GM18499 (cell line): ENCODE results near the gene GHRL.

Experiments used
- ATAC-seq: cut with Tn5 transposase; IDR thresholded peaks from one replicate; pipeline ENCODE4 v1.9.1; 2021; ENCODE audit warnings: moderate number of reproducible peaks; ENCODE audit not compliant: insufficient read depth, unreplicated experiment

The GHRL gene

GRCh38 chr3:10328460-10329071, 35.8 kb upstream of the GHRL start:
- no peak for ATAC-seq

GRCh38 chr3:10327592-10327991, 34.8 kb upstream of the GHRL start:
- no peak for ATAC-seq

- no peak for ATAC-seq
Observed at GRCh38 chr3:10322352-10322710, 29.6 kb upstream of the GHRL start.

- ATAC-seq = no peak
Observed at GRCh38 chr3:10321630-10322351, 29.0 kb upstream of the GHRL start.

- no peak for ATAC-seq
Observed at GRCh38 chr3:10320320-10320677, 27.6 kb upstream of the GHRL start.

GRCh38 chr3:10319804-10320203, 27.1 kb upstream of the GHRL start:
- no peak for ATAC-seq

GRCh38 chr3:10319251-10319650, 26.5 kb upstream of the GHRL start:
- ATAC-seq = no peak

GRCh38 chr3:10317961-10318350, 25.2 kb upstream of the GHRL start:
- no peak for ATAC-seq

GRCh38 chr3:10317311-10317960, 24.7 kb upstream of the GHRL start:
- no peak for ATAC-seq

- no peak for ATAC-seq
Observed at GRCh38 chr3:10315771-10316344, 23.1 kb upstream of the GHRL start.

- no peak for ATAC-seq
Observed at GRCh38 chr3:10315101-10315500, 22.4 kb upstream of the GHRL start.

- ATAC-seq = no peak
Observed at GRCh38 chr3:10312861-10313260, 20.1 kb upstream of the GHRL start.

- no peak for ATAC-seq
Observed at GRCh38 chr3:10312391-10312790, 19.6 kb upstream of the GHRL start.

GRCh38 chr3:10311710-10312109, 19.0 kb upstream of the GHRL start:
- ATAC-seq = no peak

- ATAC-seq = no peak
Observed at GRCh38 chr3:10310578-10310977, 17.8 kb upstream of the GHRL start.

GRCh38 chr3:10309736-10310135, 17.0 kb upstream of the GHRL start:
- no peak for ATAC-seq

- ATAC-seq = no peak
Observed at GRCh38 chr3:10308678-10309077, 15.9 kb upstream of the GHRL start.

- no peak for ATAC-seq
Observed at GRCh38 chr3:10306156-10306555, 13.4 kb upstream of the GHRL start.

GRCh38 chr3:10305331-10305902, 12.7 kb upstream of the GHRL start:
- ATAC-seq = no peak

GRCh38 chr3:10304905-10305304, 12.2 kb upstream of the GHRL start:
- no peak for ATAC-seq

GRCh38 chr3:10303785-10304184, 11.0 kb upstream of the GHRL start:
- no peak for ATAC-seq
